NCI-H510A treated with DMSO at 0.1 percent for 48 hours (cell line): ENCODE data around the gene ASMTL.
"Not testable (repeated sequence)": the region's sequence is repeated elsewhere in the genome, so short reads cannot be mapped to it uniquely, and the experiment has no call there.

Source experiments
- DNase-seq: peaks from one replicate; lab custom pipeline; 2025; lab: John Stamatoyannopoulos, UW

The ASMTL gene

DNA sequence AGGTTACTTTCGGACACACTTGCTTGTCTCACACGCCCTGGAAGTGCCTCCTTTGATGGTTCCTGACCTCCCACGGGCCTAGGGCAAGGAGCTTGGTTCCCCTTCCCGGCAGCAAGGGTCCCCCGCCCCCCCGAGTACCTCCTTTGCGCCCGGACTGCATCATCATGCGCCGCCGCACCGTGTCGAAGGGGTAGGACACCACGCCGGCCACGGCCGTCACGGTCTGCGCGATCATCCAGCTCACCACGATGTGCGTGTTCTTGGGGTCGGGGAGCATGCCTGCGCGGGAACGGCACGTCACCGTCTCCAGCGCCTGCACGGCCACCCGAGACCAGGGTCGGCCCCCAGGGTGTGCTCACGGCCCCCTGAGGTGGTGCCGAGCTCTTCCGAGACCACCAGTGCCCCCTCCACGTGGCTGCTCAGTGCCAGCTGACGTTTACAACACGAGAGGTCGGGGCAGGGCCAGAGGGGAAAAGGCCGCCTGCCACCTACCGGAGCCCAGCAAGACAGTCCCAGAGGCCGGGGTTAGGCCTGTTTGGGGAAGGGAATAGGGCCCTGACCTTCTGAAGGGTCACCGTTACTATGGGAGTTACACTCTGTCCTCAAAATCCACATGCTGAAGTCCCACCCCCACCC lies 65.5 kb downstream of the ASMTL start:
- DNase-seq: no peak

DNA sequence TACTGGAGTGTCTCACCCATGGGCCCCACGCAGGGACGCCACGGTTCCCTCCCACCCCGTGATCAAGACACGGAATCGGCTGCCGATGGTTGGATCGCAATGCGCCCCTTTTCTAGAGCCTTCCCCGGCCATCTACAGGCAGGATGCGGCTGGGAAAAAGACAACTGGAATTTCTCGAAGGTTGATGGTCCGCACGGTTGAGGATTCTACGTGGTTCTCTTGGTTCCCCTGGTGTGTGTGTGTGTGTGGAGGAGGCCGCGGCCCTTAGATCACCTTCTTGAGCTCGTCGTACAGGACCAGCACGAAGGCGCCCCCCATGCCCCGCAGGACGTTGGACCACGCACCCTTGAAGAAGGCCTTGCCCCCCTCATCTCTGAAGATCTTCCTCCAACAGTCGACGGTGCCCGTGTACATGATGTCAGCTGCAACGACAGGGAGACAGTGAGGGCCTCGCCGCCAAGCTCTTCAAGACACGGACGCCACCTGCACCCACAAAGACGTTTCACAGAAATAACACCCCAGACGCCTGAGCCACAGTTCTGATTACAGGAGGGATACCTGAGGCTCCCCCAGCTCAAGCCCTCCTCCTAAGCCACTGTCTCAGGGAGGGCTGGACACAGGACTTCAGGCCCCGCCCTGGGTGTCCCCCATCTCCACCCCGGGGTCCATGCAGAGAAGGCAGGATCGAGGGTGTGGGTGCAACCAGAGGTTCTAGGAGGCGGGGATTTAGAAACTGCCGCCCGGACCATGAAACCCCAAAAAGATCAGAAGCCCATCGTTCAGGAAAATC lies 66.2 kb downstream of the ASMTL start:
- DNase-seq: no peak

- no peak for DNase-seq
These were observed 67.2 kb downstream of the ASMTL start for GRCh38 chrX:1385253-1386223.

DNA sequence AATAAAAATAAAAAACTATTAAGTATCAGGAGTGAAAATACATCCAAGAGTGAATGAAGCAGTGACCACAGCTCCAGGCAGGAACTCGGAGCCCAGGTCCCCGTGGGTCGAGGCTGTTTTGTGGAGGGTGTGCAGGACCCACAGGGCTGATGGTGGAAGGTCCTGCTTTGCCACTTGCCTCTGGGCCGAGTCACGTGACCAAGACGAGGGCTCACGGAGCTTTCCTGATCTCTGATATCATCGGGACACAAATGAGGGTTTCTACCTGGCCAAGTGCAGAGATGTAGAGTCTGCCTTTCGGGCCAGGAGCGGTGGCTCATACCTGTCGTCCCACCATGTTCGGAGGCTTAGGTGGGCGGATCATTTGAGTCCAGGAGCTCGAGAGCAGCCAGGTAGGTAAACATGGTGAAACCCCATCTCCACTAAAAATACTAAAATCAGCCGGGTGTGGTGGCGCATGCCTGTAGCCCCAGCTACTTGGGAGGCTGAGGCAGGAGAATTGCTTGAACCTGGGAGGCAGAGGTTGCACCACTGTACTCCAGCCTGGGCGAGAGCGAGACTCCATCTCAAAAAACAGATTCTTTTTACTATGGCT lies 68.0 kb downstream of the ASMTL start:
- DNase-seq: no peak

DNA sequence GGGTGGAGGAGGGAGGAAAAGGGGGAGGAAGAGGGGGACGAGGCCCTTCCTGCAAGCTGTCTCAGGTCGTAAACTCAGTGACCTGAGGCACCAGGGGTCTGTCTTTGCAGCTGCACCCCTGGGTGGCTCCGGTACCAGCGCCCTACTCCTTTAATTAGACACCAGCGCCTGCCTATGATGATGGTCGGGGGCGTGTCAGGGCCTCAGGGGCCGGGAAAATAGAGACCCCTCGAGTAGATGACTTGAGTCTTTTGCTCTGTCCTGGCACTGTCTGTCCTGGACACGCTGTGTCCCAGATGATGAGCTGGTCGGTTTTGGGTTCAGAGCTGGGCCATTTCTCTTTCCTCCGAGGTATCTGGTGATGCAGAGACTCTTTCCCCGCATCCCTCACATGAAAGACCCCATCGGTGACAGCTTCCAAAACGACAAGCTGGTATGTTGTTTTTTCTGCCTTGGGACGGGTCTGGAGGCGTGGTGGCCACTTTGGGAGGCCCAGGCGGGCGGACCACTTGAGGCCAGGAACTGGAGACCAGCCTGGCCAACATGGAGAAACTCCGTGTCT lies 72.0 kb downstream of the ASMTL start:
- no peak for DNase-seq

DNA sequence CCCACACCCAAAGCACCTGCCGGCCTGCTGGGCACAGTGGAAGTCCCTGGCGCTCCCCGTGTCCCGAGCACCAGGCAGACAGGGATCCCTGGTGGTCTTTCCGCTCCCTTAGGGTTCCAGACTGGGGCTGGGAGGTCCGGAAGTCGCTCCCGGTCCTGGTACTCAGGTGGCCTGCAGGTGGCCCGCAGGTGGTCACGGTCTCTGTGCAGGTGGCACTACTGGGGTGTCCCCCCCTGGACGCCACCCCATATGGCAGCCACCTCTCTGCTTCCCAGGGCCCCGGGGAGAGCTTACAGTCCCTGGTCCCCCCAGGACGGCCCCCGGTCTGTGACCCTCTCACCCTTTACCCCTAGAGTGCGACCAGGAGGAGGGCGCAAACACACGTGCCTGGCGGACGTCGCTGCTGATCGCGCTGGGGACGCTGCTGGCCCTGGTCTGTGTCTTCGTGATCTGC lies 74.4 kb downstream of the ASMTL start:
- DNase-seq: no peak

- DNase-seq: no peak
These were observed 84.4 kb downstream of the ASMTL start for GRCh38 chrX:1368385-1368698.

DNA sequence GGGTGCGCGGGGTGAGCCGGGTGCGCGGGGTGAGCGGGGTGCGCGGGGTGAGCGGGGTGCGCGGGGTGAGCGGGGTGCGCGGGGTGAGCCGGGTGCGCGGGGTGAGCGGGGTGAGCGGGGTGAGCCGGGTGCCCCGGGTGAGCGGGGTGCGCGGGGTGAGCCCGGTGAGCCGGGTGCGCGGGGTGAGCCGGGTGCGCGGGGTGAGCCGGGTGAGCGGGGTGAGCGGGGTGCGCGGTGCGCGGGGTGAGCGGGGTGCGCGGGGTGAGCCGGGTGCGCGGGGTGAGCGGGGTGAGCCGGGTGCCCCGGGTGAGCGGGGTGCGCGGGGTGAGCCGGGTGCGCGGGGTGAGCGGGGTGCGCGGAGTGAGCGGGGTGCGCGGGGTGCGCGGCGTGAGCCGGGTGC lies 86.3 kb downstream of the ASMTL start:
- DNase-seq: not testable (repeated sequence)

DNA sequence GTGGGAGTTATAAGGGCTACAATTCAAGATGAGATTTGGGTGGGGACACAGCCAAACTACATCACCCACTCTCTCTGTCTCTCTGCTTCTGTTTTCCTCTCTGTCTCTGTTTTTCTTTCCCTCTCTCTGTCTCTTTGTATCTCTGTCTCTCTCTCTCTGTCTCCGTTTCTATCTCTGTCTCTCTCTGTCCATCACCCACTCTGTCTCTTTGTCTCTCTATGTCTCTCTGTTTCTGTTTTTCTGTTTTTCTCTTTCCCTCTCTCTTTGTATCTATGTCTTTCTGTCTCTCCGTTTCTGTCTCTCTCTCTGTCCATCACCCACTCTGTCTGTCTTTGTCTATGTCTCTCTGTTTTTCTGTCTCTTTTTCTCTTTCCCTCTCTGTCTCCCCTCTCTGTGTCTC lies 90.8 kb downstream of the ASMTL start:
- no peak for DNase-seq

GRCh38 chrX:1361275-1361674 lies 91.4 kb downstream of the ASMTL start:
- DNase-seq: no peak

GRCh38 chrX:1360171-1360570 lies 92.5 kb downstream of the ASMTL start:
- no peak for DNase-seq

- DNase-seq: no peak
These were observed 93.2 kb downstream of the ASMTL start for GRCh38 chrX:1359477-1359873.

DNA sequence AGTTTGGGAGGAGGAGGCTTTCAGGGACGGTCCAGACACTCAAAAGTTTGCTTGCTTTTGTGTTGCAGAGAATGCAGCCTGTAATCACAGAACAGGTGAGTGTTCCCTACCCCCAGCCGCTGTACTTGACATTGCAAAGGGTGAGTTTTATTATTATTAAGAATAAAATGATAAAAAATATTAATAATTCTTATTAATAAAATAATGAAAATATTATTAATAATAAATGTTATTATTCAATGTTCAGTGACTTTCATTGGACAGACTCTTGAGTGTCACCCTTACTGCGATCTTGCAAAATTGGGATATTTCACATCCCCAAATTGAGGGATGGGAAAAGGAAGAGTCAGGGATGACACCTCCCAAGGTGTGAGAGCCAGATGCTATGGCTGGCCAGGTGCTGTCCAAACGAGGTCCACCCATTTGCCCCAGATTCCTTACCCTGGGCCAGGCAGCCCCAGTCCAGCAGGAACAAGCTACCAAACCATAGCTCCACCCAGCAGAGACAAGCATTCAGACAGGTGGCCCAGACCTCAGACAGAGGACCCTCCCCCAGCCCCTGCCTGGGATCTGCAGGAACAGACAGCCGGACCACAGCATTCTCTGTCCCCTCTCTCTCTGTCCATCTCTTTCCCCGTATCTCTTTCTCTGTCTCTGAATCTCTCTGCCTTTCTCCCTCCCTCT lies 93.8 kb downstream of the ASMTL start:
- no peak for DNase-seq

- DNase-seq: no peak
These were observed 94.7 kb downstream of the ASMTL start for GRCh38 chrX:1357993-1358392.

GRCh38 chrX:1355131-1356046 lies 97.3 kb downstream of the ASMTL start:
- DNase-seq: no peak

DNA sequence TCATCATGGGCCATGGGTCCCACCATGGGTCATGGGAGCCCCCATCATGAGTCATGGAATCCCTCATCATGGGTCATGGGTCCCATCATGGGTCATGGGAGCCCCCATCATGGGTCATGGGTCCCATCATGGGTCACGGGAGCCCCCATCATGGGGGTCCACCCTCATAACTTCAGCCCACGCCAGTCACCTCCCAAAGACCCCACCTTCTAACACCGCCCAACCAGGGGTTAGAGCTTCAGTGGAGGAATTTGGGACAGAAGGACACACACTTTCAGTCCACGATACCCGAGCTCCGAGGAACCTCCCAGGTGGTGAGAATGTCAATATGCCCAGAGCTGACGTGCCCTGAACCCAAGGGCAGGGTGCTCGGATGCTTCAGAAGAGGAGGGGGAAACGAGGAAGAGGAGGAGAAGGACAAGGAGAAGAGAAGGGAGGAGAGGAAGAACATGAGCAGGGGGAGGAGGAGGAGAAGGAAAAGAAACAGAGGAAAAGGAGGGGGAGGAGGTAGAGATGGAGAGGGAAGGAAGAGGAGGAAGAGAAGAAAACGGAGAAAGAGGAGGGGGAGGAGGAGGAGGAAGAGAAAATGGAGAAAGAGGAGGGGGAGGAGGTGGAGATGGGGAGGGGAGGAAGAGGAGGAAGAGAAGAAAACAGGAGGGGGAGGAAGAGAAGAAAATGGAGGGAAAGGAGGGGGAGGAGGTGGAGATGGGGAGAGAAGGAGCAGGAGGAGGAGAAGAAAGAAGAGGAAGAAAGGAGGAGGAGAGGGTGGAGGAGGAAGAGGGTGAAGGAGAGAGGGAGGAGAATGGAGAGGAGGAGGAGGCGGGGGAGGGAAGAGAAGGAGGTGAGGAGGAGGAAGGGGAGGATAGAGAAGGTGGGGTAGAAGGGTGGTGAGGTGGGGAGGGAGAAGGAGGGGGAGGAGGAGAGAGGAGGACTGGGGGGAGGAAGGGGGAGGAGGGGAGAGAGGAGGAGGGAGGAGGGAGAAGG lies 98.4 kb downstream of the ASMTL start:
- DNase-seq: no peak
